Hepatic stellate cell (primary cell): ENCODE results near the gene TCF25.
"Not testable (repeated sequence)": the region's sequence is repeated elsewhere in the genome, so short reads cannot be mapped to it uniquely, and the experiment has no call there.

ENCODE experiments used
- DNase-seq: peaks from one replicate; pipeline ENCODE4 v3.0.0; 2011; ENCODE audit warnings: low spot score

TCF25 gene

GRCh38 chr16:89904606-89905510 is 31.5 kb downstream of the TCF25 start:
- no peak for DNase-seq

GRCh38 chr16:89905511-89906139 is 32.2 kb downstream of the TCF25 start:
- DNase-seq = no peak

GRCh38 chr16:89906140-89907025 is 33.0 kb downstream of the TCF25 start:
- DNase-seq = no peak

- DNase-seq = no peak
Measured at GRCh38 chr16:89907055-89907814, 33.8 kb downstream of the TCF25 start.

GRCh38 chr16:89908236-89908635 is 34.8 kb downstream of the TCF25 start:
- no peak for DNase-seq

- DNase-seq = peak; percentile 81
Measured at GRCh38 chr16:89909777-89910716, 36.7 kb downstream of the TCF25 start.

GRCh38 chr16:89910717-89911354 is 37.4 kb downstream of the TCF25 start:
- no peak for DNase-seq

- no peak for DNase-seq
Measured at GRCh38 chr16:89911375-89911774, 38.0 kb downstream of the TCF25 start.

- DNase-seq = no peak
Measured at GRCh38 chr16:89912143-89912542, 38.8 kb downstream of the TCF25 start.

GRCh38 chr16:89912627-89913026 is 39.2 kb downstream of the TCF25 start:
- no peak for DNase-seq

- no peak for DNase-seq
Measured at GRCh38 chr16:89913408-89914387, 40.3 kb downstream of the TCF25 start.

GRCh38 chr16:89914642-89915285 is 41.4 kb downstream of the TCF25 start:
- not testable (repeated sequence) for DNase-seq

GRCh38 chr16:89915303-89916232 is 42.2 kb downstream of the TCF25 start:
- no peak for DNase-seq

GRCh38 chr16:89917773-89918452 is 44.5 kb downstream of the TCF25 start:
- DNase-seq = peak; percentile 74

- no peak for DNase-seq
Measured at GRCh38 chr16:89918453-89919347, 45.3 kb downstream of the TCF25 start, which contains the start of gene MC1R. Gene MC1R (plus strand): TSS chr16:89918862. CDS start chr16:89919259, 397 bp downstream.
